Activated T-helper 1 cell treated with anti-CD3 and anti-CD28 coated beads, Interleukin-12 subunit alpha, Interleukin-12 subunit beta, Interleukin-2, Interleukin-4 antibody, amounts not matched to agents 30 ng/mL and 10 ng/mL and 1 ng/mL, durations not matched to agents 14 hours and 24 hours and 36 hours (primary cell): Measurements from ENCODE around the gene DCC. TPM values are rescaled to one million over a fixed set of nuclear protein-coding genes. Genes with fewer than 3 reads are reported as not detected.

Source experiments
- DNase-seq: peaks from one replicate; pipeline ENCODE4 v3.0.0; 2021; ENCODE audit warnings: low spot score
- H3K27ac Mint-ChIP-seq: one replicate; pipeline ENCODE4 v1.8.0; 2021; ENCODE audit warnings: mild to moderate bottlenecking, mixed read lengths
- H3K27me3 Mint-ChIP-seq: one replicate; pipeline ENCODE4 v1.8.0; 2022; ENCODE audit warnings: mild to moderate bottlenecking, moderate library complexity, mixed read lengths; ENCODE audit not compliant: insufficient read depth
- H3K36me3 Mint-ChIP-seq: one replicate; pipeline ENCODE4 v1.8.0; 2021; ENCODE audit warnings: low read depth, mixed read lengths
- H3K4me1 Mint-ChIP-seq: one replicate; pipeline ENCODE4 v1.8.0; 2021; ENCODE audit warnings: low read depth, mixed read lengths
- H3K4me3 Mint-ChIP-seq: one replicate; pipeline ENCODE4 v1.8.0; 2021; ENCODE audit warnings: mild to moderate bottlenecking, moderate library complexity, mixed read lengths
- H3K9me3 Mint-ChIP-seq: one replicate; pipeline ENCODE4 v1.8.0; 2021; ENCODE audit warnings: mixed read lengths
- intact Hi-C: fragments of 100-400 bp; cut with micrococcal nuclease; formaldehyde crosslinking; loops from one replicate; pipeline ENCODE4 v1.15.1; 2024
- total RNA-seq: library from RNA; stranded (reverse); gene quantifications from 2 replicates; pipeline ENCODE4 v1.2.3, GENCODE V29; 2022

Gene DCC
- total RNA-seq, 1 donor from 2014 or later: not detected

- intact Hi-C loops: no loop called here
- Mint-ChIP-seq H3K27ac (no peak overlapping the region), H3K9me3 (peaks cover 8% of the 10 kb centered on the region)
These were observed 557 bp downstream of the DCC start for GRCh38 chr18:52340406-52341102.

GRCh38 chr18:52341103-52341432 is 1.1 kb downstream of the DCC start:
- DNase-seq: no peak
- Mint-ChIP-seq H3K27ac (no peak overlapping the region), H3K9me3 (peaks cover 8% of the 10 kb centered on the region), H3K4me1 (no peaks in the 10 kb centered on the region), H3K36me3 (no peaks in the 10 kb centered on the region), H3K27me3 (peaks cover 20% of the 10 kb centered on the region), H3K4me3 (no peak overlapping the region)
- intact Hi-C loops: no loop called here

More at GRCh38 chr18:52340406-52341102, 557 bp downstream of the DCC start:
- Mint-ChIP-seq H3K27me3 (peaks cover 20% of the 10 kb centered on the region), H3K36me3 (no peaks in the 10 kb centered on the region), H3K4me3 (no peak overlapping the region), H3K4me1 (no peaks in the 10 kb centered on the region)
- DNase-seq: no peak

- intact Hi-C loops: no loop called here
- Mint-ChIP-seq H3K4me3 (no peak overlapping the region), H3K27me3 (peaks cover 20% of the 10 kb centered on the region), H3K4me1 (no peaks in the 10 kb centered on the region), H3K27ac (no peak overlapping the region), H3K9me3 (peaks cover 8% of the 10 kb centered on the region), H3K36me3 (no peaks in the 10 kb centered on the region)
- no peak for DNase-seq
These were observed 1.8 kb downstream of the DCC start for GRCh38 chr18:52341608-52342381.

GRCh38 chr18:52342456-52342855 is 2.5 kb downstream of the DCC start:
- DNase-seq: no peak
- H3K27me3 Mint-ChIP-seq: peaks cover 20% of the 10 kb centered on the region
- no peaks in the 10 kb centered on the region for H3K4me1 Mint-ChIP-seq
- H3K9me3 Mint-ChIP-seq: peaks cover 4% of the 10 kb centered on the region
- H3K4me3 Mint-ChIP-seq: no peak overlapping the region
- intact Hi-C loops: no loop called here
- H3K36me3 Mint-ChIP-seq: no peaks in the 10 kb centered on the region
- H3K27ac Mint-ChIP-seq: no peak overlapping the region

- H3K27me3 Mint-ChIP-seq: peaks cover 20% of the 10 kb centered on the region
- intact Hi-C loops: no loop called here
- H3K4me3 Mint-ChIP-seq: no peak overlapping the region
- DNase-seq: no peak
- no peaks in the 10 kb centered on the region for H3K9me3 Mint-ChIP-seq
- no peak overlapping the region for H3K27ac Mint-ChIP-seq
- no peaks in the 10 kb centered on the region for H3K4me1 Mint-ChIP-seq
- H3K36me3 Mint-ChIP-seq: no peaks in the 10 kb centered on the region
These were observed 3.1 kb downstream of the DCC start for GRCh38 chr18:52343138-52343537.

GRCh38 chr18:52343731-52344340 is 3.8 kb downstream of the DCC start:
- H3K27ac Mint-ChIP-seq: no peak overlapping the region
- DNase-seq: no peak
- no peaks in the 10 kb centered on the region for H3K36me3 Mint-ChIP-seq
- intact Hi-C loops: no loop called here
- peaks cover 20% of the 10 kb centered on the region for H3K27me3 Mint-ChIP-seq
- no peak overlapping the region for H3K4me3 Mint-ChIP-seq
- no peaks in the 10 kb centered on the region for H3K4me1 Mint-ChIP-seq
- no peaks in the 10 kb centered on the region for H3K9me3 Mint-ChIP-seq

GRCh38 chr18:52344881-52345280 is 4.9 kb downstream of the DCC start:
- Mint-ChIP-seq H3K27ac (no peak overlapping the region), H3K36me3 (no peaks in the 10 kb centered on the region), H3K27me3 (peaks cover 18% of the 10 kb centered on the region), H3K9me3 (no peaks in the 10 kb centered on the region), H3K4me1 (no peaks in the 10 kb centered on the region), H3K4me3 (no peak overlapping the region)
- intact Hi-C loops: no loop called here
- DNase-seq: no peak

GRCh38 chr18:52345428-52345827 is 5.4 kb downstream of the DCC start:
- Mint-ChIP-seq H3K4me1 (no peaks in the 10 kb centered on the region), H3K4me3 (no peak overlapping the region), H3K9me3 (no peaks in the 10 kb centered on the region), H3K36me3 (no peaks in the 10 kb centered on the region), H3K27ac (no peak overlapping the region), H3K27me3 (peaks cover 12% of the 10 kb centered on the region)
- no peak for DNase-seq
- intact Hi-C loops: no loop called here

- H3K36me3 Mint-ChIP-seq: no peaks in the 10 kb centered on the region
- no peaks in the 10 kb centered on the region for H3K27me3 Mint-ChIP-seq
- no peak overlapping the region for H3K27ac Mint-ChIP-seq
- H3K9me3 Mint-ChIP-seq: no peaks in the 10 kb centered on the region
- DNase-seq: no peak
- H3K4me3 Mint-ChIP-seq: no peak overlapping the region
- no peaks in the 10 kb centered on the region for H3K4me1 Mint-ChIP-seq
- intact Hi-C loops: no loop called here
These were observed 8.2 kb downstream of the DCC start for GRCh38 chr18:52348209-52348608.

GRCh38 chr18:52349498-52349897 is 9.5 kb downstream of the DCC start:
- DNase-seq: no peak
- no peaks in the 10 kb centered on the region for H3K4me1 Mint-ChIP-seq
- intact Hi-C loops: no loop called here
- H3K9me3 Mint-ChIP-seq: no peaks in the 10 kb centered on the region
- no peak overlapping the region for H3K4me3 Mint-ChIP-seq
- no peaks in the 10 kb centered on the region for H3K36me3 Mint-ChIP-seq
- no peaks in the 10 kb centered on the region for H3K27me3 Mint-ChIP-seq
- H3K27ac Mint-ChIP-seq: no peak overlapping the region

GRCh38 chr18:52352920-52353319 is 12.9 kb downstream of the DCC start:
- no peaks in the 10 kb centered on the region for H3K9me3 Mint-ChIP-seq
- no peaks in the 10 kb centered on the region for H3K27me3 Mint-ChIP-seq
- no peak for DNase-seq
- intact Hi-C loops: no loop called here
- H3K27ac Mint-ChIP-seq: no peak overlapping the region
- H3K4me3 Mint-ChIP-seq: no peak overlapping the region
- H3K36me3 Mint-ChIP-seq: no peaks in the 10 kb centered on the region
- H3K4me1 Mint-ChIP-seq: no peaks in the 10 kb centered on the region

- H3K4me1 Mint-ChIP-seq: no peaks in the 10 kb centered on the region
- H3K36me3 Mint-ChIP-seq: no peaks in the 10 kb centered on the region
- no peak for DNase-seq
- intact Hi-C loops: no loop called here
- no peaks in the 10 kb centered on the region for H3K27me3 Mint-ChIP-seq
- no peak overlapping the region for H3K27ac Mint-ChIP-seq
- H3K9me3 Mint-ChIP-seq: no peaks in the 10 kb centered on the region
- H3K4me3 Mint-ChIP-seq: no peak overlapping the region
These were observed 13.6 kb downstream of the DCC start for GRCh38 chr18:52353589-52353988.

GRCh38 chr18:52363861-52364260 is 23.9 kb downstream of the DCC start:
- intact Hi-C loops: no loop called here
- Mint-ChIP-seq H3K27me3 (no peaks in the 10 kb centered on the region), H3K4me3 (no peak overlapping the region), H3K27ac (no peak overlapping the region), H3K9me3 (no peaks in the 10 kb centered on the region), H3K4me1 (no peaks in the 10 kb centered on the region), H3K36me3 (no peaks in the 10 kb centered on the region)
- no peak for DNase-seq
